Endothelial cell of hepatic sinusoid (primary cell): ENCODE measurements around the gene ADM5.

Experiments used
- in situ Hi-C: cut with HindIII; loops from 2 replicates; pipeline ENCODE4 v1.10.0; 2017; ENCODE audit warnings: low sequenced_read_pairs

Gene ADM5

DNA sequence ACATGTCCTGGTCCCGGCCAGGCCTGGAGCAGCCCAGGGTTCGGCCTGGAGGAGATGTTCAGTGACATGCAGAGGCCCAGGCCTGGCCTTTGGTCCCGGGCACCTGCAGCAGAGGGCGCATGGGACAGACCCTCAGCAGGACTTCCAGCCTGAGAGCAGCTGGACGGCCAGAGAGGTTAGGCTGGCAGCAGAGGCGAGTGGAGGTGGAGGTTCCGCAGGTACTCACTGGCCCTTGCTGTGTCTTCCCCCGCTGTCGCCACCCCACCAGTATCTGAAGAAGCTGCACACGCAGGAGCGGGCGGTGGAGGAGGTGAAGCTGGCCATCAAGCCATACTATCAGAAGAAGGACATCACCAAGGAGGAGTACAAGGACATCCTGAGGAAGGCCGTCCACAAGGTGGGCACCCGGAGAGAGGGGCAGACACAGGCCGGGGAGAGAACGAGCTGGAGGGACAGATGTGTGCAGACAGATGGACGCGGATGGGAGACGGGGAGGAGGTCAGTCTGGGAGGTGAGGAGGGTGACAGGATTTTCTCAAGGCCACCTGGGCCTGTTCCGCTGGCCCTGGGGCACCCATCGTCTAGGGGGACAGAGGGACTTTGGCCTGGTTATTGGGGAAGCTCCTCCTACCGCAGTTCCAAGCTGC lies 31.8 kb upstream of the ADM5 start:
- in situ Hi-C loops: no loop called here

DNA sequence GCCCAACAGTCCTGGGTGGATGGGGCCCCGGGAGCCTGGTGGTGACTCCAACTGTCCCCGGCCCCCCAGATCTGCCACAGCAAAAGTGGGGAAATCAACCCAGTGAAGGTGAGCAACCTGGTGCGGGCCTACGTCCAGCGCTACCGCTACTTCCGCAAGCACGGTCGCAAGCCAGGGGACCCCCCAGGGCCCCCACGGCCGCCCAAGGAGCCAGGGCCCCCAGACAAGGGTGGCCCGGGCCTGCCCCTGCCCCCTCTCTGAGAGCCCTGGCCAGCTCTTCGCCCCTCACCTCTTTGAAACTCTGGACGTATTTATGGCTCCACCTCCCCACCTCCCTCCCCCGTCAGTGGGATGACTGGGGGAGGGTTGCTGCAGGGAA lies 31.3 kb upstream of the ADM5 start:
- in situ Hi-C loops: no loop called here

GRCh38 chr19:49658566-49659442 lies 30.6 kb upstream of the ADM5 start:
- in situ Hi-C loops: no loop called here

GRCh38 chr19:49660338-49660961 lies 28.9 kb upstream of the ADM5 start:
- in situ Hi-C loops: no loop called here

DNA sequence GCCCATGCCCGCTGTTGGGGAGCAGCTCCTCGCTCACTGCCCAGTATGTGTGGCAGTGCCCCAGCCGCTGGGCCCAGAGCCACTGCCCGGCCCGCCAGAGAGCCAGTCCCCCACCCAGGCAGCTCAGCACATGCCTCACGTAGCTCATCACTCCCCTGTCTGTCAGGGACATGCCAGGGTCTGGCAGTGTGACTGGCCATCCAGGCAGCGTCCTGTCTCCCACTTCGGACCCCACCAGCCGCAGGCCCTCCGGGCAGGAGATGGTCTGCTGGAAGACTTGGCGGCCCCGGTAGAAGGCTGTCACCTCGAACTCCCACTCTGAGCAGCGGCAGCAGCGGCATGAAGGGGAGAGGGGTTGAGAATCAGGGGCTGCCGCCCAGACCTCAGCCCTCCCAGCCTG lies 27.4 kb upstream of the ADM5 start:
- in situ Hi-C loops: no loop called here

GRCh38 chr19:49663224-49663623 lies 26.2 kb upstream of the ADM5 start:
- in situ Hi-C loops: no loop called here

DNA sequence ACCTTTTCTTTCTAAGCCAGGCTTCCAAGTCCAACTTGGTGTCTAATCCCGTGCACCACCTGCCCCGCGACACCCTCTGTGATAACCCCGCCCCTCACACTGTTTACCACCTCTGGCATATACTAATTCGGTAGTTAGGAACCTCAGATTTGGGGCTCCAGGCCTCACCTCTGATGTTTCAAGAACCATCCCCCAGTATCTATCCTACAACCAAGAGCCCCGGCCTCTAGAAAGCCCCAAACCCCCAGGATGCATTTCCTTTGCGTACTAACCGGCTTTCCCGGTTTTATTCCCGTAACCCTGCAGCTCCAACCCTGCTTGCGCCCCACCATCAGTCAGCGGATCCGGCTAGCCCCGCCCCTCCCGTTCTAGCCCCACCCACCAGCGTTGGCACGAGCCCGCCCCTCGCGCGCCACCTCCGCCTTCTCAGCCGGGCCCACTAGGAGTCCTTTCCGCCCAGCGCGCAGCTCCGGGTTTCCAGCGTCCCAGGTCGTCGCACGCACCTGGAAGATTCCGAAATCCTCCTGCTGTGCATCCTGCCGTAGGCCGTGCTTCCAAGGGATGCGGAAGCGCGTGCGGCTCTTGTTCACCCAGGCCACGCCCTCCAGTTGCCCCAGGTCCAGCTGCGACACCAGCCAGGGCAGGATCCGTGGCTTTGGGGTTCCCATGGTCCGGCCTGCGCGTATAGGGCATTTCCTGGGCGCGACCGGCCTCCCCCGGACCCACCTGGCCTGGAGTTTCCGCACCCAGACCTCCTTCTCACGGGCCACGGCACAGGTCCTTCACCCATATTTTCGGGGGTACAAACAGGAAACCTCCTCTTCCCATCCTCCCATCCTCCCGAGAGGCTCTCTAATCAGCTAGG lies 25.0 kb upstream of the ADM5 start:
- in situ Hi-C loops: no loop called here

GRCh38 chr19:49665036-49665350 lies 24.4 kb upstream of the ADM5 start:
- in situ Hi-C loops: no loop called here

GRCh38 chr19:49665351-49666119 lies 23.9 kb upstream of the ADM5 start, which contains the start of the genes BCL2L12 and IRF3:
TSS of gene BCL2L12 (plus strand) at chr19:49665933. CDS start at chr19:49666693, 760 bp downstream.
TSS of gene IRF3 (minus strand) at chr19:49665857. CDS start at chr19:49664838, 1,019 bp downstream.
- in situ Hi-C loops: no loop called here

DNA sequence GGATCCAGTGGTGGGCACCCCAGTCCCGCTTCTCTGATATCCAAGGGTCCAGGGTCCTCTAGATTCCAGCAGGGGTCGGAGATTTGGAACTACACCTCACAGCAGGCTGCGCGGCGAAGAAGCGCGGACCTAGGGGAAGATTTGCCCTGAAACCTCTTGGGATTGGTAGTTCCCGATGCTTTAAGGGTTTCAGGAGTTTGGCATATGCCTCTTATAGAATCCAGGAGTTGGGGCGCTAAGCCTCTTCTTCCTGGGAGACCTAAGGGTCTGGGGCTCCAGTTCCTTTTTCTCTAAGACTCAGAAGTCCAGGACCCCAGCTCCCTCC lies 23.3 kb upstream of the ADM5 start:
- in situ Hi-C loops: no loop called here

GRCh38 chr19:49667473-49667872 lies 21.9 kb upstream of the ADM5 start:
- in situ Hi-C loops: no loop called here

GRCh38 chr19:49669516-49669915 lies 19.9 kb upstream of the ADM5 start:
- in situ Hi-C loops: no loop called here

- in situ Hi-C loops: loop anchor here (10.0 kb wide), 1 partner anchor 158 kb away; the partner anchor contains the start of gene FCGRT
Measured at GRCh38 chr19:49672131-49672919, 17.1 kb upstream of the ADM5 start.

DNA sequence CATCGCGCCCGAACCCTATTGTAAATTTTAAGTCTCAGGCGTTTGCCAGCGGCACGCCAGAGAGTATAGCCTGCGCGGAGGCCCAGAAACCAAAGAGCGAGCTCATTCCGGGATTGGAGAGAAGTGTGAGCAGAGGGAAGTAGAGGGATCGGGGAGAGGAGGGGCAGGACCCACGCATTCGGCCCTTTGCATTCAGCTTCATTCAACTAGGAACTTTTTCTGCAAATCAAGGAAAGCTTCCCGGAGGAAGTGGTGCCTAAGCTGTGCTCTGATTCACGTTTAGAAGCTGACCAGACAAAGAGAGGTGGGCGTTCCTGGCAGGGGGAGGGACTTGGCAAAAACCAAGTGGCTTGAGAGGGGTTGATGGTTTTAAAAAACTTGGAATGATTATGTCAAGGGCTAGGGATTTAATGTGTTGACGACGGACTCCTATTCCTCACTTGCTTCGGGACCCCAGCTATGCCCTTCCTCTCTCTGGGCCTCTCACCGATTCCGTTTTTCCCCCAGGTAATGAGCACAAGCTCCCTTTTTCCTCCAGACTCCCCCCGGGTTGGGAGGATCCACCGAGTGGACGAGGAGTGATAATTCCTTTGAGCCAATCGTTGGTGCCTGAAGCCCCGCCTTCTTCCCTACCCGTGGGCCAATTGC lies 13.1 kb upstream of the ADM5 start:
- in situ Hi-C loops: loop anchor here (10.0 kb wide), 1 partner anchor 161 kb away; the partner anchor contains the start of gene FCGRT

GRCh38 chr19:49676784-49677230 lies 12.6 kb upstream of the ADM5 start:
- in situ Hi-C loops: loop anchor here (10.0 kb wide), 1 partner anchor 162 kb away; the partner anchor contains the start of gene FCGRT

DNA sequence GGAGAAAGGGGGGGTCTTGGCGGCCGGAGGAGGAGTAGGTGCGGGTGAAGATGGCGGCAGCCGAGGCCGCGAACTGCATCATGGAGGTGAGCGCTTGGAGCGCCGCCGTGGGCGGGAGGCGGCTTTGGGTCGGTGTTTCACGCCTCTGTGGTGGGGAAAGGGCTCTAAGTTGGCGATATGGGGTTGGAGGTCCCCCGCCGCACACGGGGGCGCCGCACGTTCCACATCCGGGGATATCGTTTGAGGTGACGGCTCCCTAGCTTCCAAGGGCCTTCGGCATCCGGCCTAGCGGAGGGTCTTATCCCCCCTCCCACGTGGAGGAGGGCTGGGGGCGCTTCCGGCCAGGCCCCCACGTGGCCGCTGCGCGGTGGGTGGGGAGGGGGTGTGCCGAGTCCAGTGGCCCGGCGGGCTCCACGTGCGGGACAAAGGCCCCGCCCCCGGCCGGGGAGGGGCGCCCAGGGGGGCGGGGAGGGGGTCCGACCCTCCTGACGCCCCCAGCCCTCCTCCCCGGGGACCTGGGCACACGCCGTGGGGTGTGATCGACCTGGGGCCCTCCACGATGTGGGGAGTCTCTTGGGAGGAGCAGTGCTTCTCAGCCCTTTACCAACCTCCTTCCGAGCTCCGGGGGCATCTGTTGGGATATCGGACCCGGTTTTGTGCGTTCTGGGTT lies 12.0 kb upstream of the ADM5 start, which contains the start of gene PRMT1:
PRMT1 (plus strand) TSS at position 41 of the 670 bp plus-strand sequence; CDS start at position 51, 10 bp downstream.
- in situ Hi-C loops: loop anchor here (10.0 kb wide), 1 partner anchor 163 kb away; the partner anchor contains the start of gene FCGRT

GRCh38 chr19:49677901-49678674 lies 11.3 kb upstream of the ADM5 start:
- in situ Hi-C loops: loop anchor here (10.0 kb wide), 1 partner anchor 163 kb away; the partner anchor contains the start of gene FCGRT
